ENCODE data around the gene LMX1A.

- TF ChIP-seq ZFP30 (CRISPR knock-in tag; IDR thresholded peaks at IDR 0.05) (no peak), ZNF8 (CRISPR knock-in tag; IDR thresholded peaks at IDR 0.05) (no peak), ISL1 (CRISPR knock-in tag; IDR thresholded peaks at IDR 0.05) (no peak), PATZ1 (CRISPR knock-in tag; IDR thresholded peaks at IDR 0.05; ENCODE audit: borderline replicate concordance) (no peak), ARNTL (CRISPR knock-in tag; IDR thresholded peaks at IDR 0.05; ENCODE audit: borderline replicate concordance, low read depth) (no peak)
These were observed 28.4 kb downstream of the LMX1A start for GRCh38 chr1:165328136-165328535.
